Endothelial cell of umbilical vein (primary cell): ENCODE measurements around the gene CLIC1. TPM values are rescaled to one million over a fixed set of nuclear protein-coding genes. Genes with fewer than 3 reads are reported as not detected.

Experiments
- BruUV-seq: library from RNA; stranded (reverse); fragments of 400-500 nt; replicated peaks from 2 replicates; lab custom pipeline; 2021; lab: Mats Ljungman, UMichigan
- CTCF ChIA-PET: fragments of 300-600, 350-600 bp; sonication (Branson Sonifier 250); formaldehyde crosslinking; loops from one replicate; lab custom pipeline; 2021; ENCODE audit warnings: antibody characterized with exemption, inconsistent platforms; lab: Charles Lee
- POLR2A ChIA-PET: fragments of 300-600, 350-600 bp; sonication (Branson Sonifier 250); formaldehyde crosslinking; loops from one replicate; lab custom pipeline; 2021; ENCODE audit warnings: antibody characterized with exemption, inconsistent platforms; lab: Charles Lee
- DNase-seq: peaks from one replicate; pipeline ENCODE4 v3.0.0-alpha.2; 2011; ENCODE audit warnings: low read depth, low spot score
- FAIRE-seq: peaks from 2 replicates; lab custom pipeline; 2011; peaks lifted over from hg19 to GRCh38; lab: Jason Lieb, UNC
- H2AFZ ChIP-seq: 2 replicates; pipeline ENCODE4 v1.6.0; 2012; ENCODE audit warnings: low read depth, low read length, control low read depth, inconsistent platforms
- H3K27ac ChIP-seq: 2 replicates; pipeline ENCODE4 v1.5.1; 2011; ENCODE audit warnings: low read depth, mild to moderate bottlenecking, control low read depth, low read length, moderate library complexity; ENCODE audit not compliant: insufficient read depth
- H3K27me3 ChIP-seq, 2 experiments: 2 replicates each; pipeline versions ENCODE4 v1.6.0 to v1.6.1; 2011; ENCODE audit warnings: low read length in 2 of 2, mixed read lengths in 1 of 2; ENCODE audit not compliant: control insufficient read depth in 2 of 2, insufficient read depth in 2 of 2
- H3K36me3 ChIP-seq, 2 experiments: 2 replicates in 1 of 2; 3 replicates in 1 of 2; pipeline ENCODE4 v1.5.1; 2011; ENCODE audit warnings: low read length in 2 of 2, mild to moderate bottlenecking in 1 of 2, moderate library complexity in 1 of 2; ENCODE audit not compliant: control insufficient read depth in 2 of 2, insufficient read depth in 2 of 2; ENCODE audit errors: extremely low read depth in 1 of 2
- H3K4me1 ChIP-seq: 3 replicates; pipeline ENCODE4 v1.5.1; 2011; ENCODE audit warnings: mild to moderate bottlenecking, low read length; ENCODE audit not compliant: control insufficient read depth, insufficient read depth; ENCODE audit errors: extremely low read depth
- H3K4me2 ChIP-seq: 2 replicates; pipeline ENCODE4 v1.6.1; 2011; ENCODE audit warnings: low read length, control low read depth, mixed read lengths; ENCODE audit not compliant: insufficient read depth
- H3K4me3 ChIP-seq, 3 experiments: fragments of 200-600 bp in 1 of 3; sonication (generic), shearing (Covaris generic) in 1 of 3; replicated peaks in 1 of 3; 2 replicates each; pipeline ENCODE4 v1.5.1; 2011 to 2016; ENCODE audit warnings: control low read depth in 3 of 3, low read length in 3 of 3, mild to moderate bottlenecking in 2 of 3, inconsistent platforms in 1 of 3, low read depth in 1 of 3, moderate library complexity in 1 of 3; ENCODE audit not compliant: insufficient read depth in 1 of 3
- H3K79me2 ChIP-seq: 2 replicates; pipeline ENCODE4 v1.6.0; 2012; ENCODE audit warnings: low read length, inconsistent platforms; ENCODE audit not compliant: control insufficient read depth, insufficient read depth
- H3K9ac ChIP-seq: replicated peaks from 2 replicates; pipeline ENCODE3; 2011; ENCODE audit warnings: low read length, control low read depth; ENCODE audit not compliant: insufficient read depth; ENCODE audit errors: extremely low read depth
- H3K9me1 ChIP-seq: replicated peaks from 3 replicates; pipeline ENCODE4 v1.6.0; 2011; ENCODE audit warnings: mild to moderate bottlenecking, low read length; ENCODE audit not compliant: control insufficient read depth, insufficient read depth; ENCODE audit errors: extremely low read depth
- H3K9me3 ChIP-seq: replicated peaks from 2 replicates; pipeline ENCODE4 v1.5.1; 2012; ENCODE audit warnings: low read length, inconsistent platforms; ENCODE audit not compliant: control insufficient read depth, insufficient read depth
- H4K20me1 ChIP-seq: replicated peaks from 2 replicates; pipeline ENCODE3; 2011; ENCODE audit warnings: mild to moderate bottlenecking, low read length; ENCODE audit not compliant: control insufficient read depth, insufficient read depth; ENCODE audit errors: extremely low read depth
- CTCF ChIP-seq, 2 donors: IDR thresholded peaks; 1 replicate in 1 of 2; 2 replicates in 1 of 2; pipeline ENCODE4 v1.5.1; 2011; ENCODE audit warnings: low read length in 2 of 2, mild to moderate bottlenecking in 2 of 2, moderate library complexity in 2 of 2, control low read depth in 1 of 2, inconsistent platforms in 1 of 2, low read depth in 1 of 2; ENCODE audit not compliant: insufficient read depth in 1 of 2; ENCODE audit errors: extremely low read depth in 1 of 2
- EZH2 ChIP-seq: IDR thresholded peaks from 2 replicates; pipeline ENCODE4 v1.6.1; 2012; ENCODE audit warnings: borderline replicate concordance, low read depth, mild to moderate bottlenecking, moderate library complexity, low read length, inconsistent platforms; ENCODE audit not compliant: severe bottlenecking
- GATA2 ChIP-seq: IDR thresholded peaks from 2 replicates; pipeline ENCODE4 v1.7.0; 2011; ENCODE audit warnings: low read depth, mild to moderate bottlenecking, moderate library complexity, mixed read lengths, low read length; ENCODE audit not compliant: insufficient read length, insufficient read depth
- MAX ChIP-seq: IDR thresholded peaks from 2 replicates; pipeline ENCODE4 v1.6.1; 2011; ENCODE audit not compliant: insufficient read depth, insufficient read length
- MYC ChIP-seq: IDR thresholded peaks from one replicate; pipeline ENCODE4 v1.6.1; 2011; ENCODE audit warnings: mild to moderate bottlenecking, low read depth, low read length
- POLR2A ChIP-seq: IDR thresholded peaks from 2 replicates; pipeline ENCODE4 v1.6.1; 2012; ENCODE audit warnings: low read depth, mild to moderate bottlenecking, control low read depth, low read length
- dilution Hi-C: fragments of 300-500 bp; cut with MboI; formaldehyde crosslinking; loops from one replicate; pipeline ENCODE4 v1.15.0; 2019; ENCODE audit warnings: low sequenced_read_pairs; ENCODE audit not compliant: extremely low pct_ligation_motif_present
- intact Hi-C: fragments of 100-400 bp; cut with micrococcal nuclease; formaldehyde crosslinking; loops from one replicate; pipeline ENCODE4 v1.10.0; 2022
- polyA plus RNA-seq, 4 experiments: library from polyadenylated mRNA; depleted of rRNA in 3 of 4; stranded (reverse) in 3 of 4; unstranded in 1 of 4; fragments of >200 nt; gene quantifications; 2 replicates each; pipeline versions ENCODE4 v1.2.1 to v1.2.3, GENCODE V29; 2011 to 2012; ENCODE audit warnings: missing spikeins in 1 of 4
- total RNA-seq: library from RNA; stranded (reverse); gene quantifications from 2 replicates; pipeline ENCODE4 v1.2.3, GENCODE V29; 2021

The CLIC1 gene
- total and polyA plus RNA-seq, 2 donors (not counting 3 experiments of a cell fraction or from before 2014, with no cell fraction given), result 543 to 578 TPM

- Histone ChIP-seq H3K4me1 (no peaks in the 10 kb centered on the region), H3K79me2 (no peaks in the 10 kb centered on the region), H4K20me1 (no peaks in the 10 kb centered on the region), H3K36me3 (no peaks in the 10 kb centered on the region), H3K9me1 (no peaks in the 10 kb centered on the region), H3K9ac (no peak overlapping the region), H3K27me3 (no peaks in the 10 kb centered on the region), H3K9me3 (no peaks in the 10 kb centered on the region), H2AFZ (no peak overlapping the region), H3K4me2 (no peak overlapping the region), H3K4me3 (no peak overlapping the region), H3K27ac (no peak overlapping the region)
- intact Hi-C loops, result loop anchor here (5.0 kb wide), 1 partner anchor 224 kb away; the partner anchor contains the start of genes ATP6V1G2 and NFKBIL1
- dilution Hi-C loops, result no loop called here
- FAIRE-seq (no peak), DNase-seq (no peak)
- no TSS peak for BruUV-seq
- TF ChIP-seq MAX (no peak), POLR2A (no peak), CTCF (IDR thresholded peaks at IDR 0.05; ENCODE audit: extremely low read depth in 1 of 2, insufficient read depth in 1 of 2, low read depth in 1 of 2, low read length in 2 of 2) (no peak), MYC (no peak), GATA2 (no peak), EZH2 (no peak)
- ChIA-PET CTCF (interaction anchor here (1.2 to 6.6 kb wide), 7 partner anchors 9 to 87 kb away, joined by 3 to 61 read pairs (median 29); partner anchors contain the start of genes CLIC1, DDAH2 and MSH5), POLR2A (interaction anchor here (0.7 kb wide), 1 partner anchor 60 kb away, joined by 7 read pairs; no protein-coding TSS in a partner anchor)
Observed at GRCh38 chr6:31770860-31771259, 34.5 kb upstream of the CLIC1 start.
